Choroid plexus epithelial cell (primary cell): ENCODE measurements around the gene SRC.

Experiments
- DNase-seq: peaks from one replicate; pipeline ENCODE4 v3.0.0-alpha.2; 2010; ENCODE audit warnings: low read depth
- H3K4me3 ChIP-seq: 2 replicates; pipeline ENCODE4 v1.5.1; 2011; ENCODE audit warnings: low read depth, mild to moderate bottlenecking, control low read depth, low read length, moderate library complexity
- CTCF ChIP-seq: conservative IDR thresholded peaks from 2 replicates; pipeline ENCODE4 v1.5.1; 2011; ENCODE audit warnings: low read depth, mild to moderate bottlenecking, control low read depth, inconsistent platforms, low read length, moderate library complexity

Gene SRC

GRCh38 chr20:37347347-37347823 is 1.4 kb downstream of the SRC start:
- no peak for DNase-seq
- no peak for TF ChIP-seq CTCF
- peak overlapping the region; percentile 64 for H3K4me3 ChIP-seq

- DNase-seq: no peak
- TF ChIP-seq CTCF: no peak
- H3K4me3 ChIP-seq: no peak overlapping the region
Observed at GRCh38 chr20:37347891-37348791, 2.2 kb downstream of the SRC start.

- H3K4me3 ChIP-seq: no peak overlapping the region
- TF ChIP-seq CTCF: no peak
- DNase-seq: no peak
Observed at GRCh38 chr20:37348792-37349516, 3.0 kb downstream of the SRC start.

- H3K4me3 ChIP-seq: no peak overlapping the region
- DNase-seq: peak; percentile 55
- no peak for TF ChIP-seq CTCF
Observed at GRCh38 chr20:37349517-37350491, 3.9 kb downstream of the SRC start.

GRCh38 chr20:37350649-37351574 is 5.0 kb downstream of the SRC start:
- no peak overlapping the region for H3K4me3 ChIP-seq
- no peak for DNase-seq
- TF ChIP-seq CTCF: no peak
